NCI-H510A treated with DMSO at 0.1 percent for 48 hours (cell line): Measurements from ENCODE around the gene POLE.
"Not testable (repeated sequence)": the region's sequence is repeated elsewhere in the genome, so short reads cannot be mapped to it uniquely, and the experiment has no call there.

ENCODE experiments used
- DNase-seq: peaks from one replicate; lab custom pipeline; 2025; lab: John Stamatoyannopoulos, UW

The POLE gene

DNA sequence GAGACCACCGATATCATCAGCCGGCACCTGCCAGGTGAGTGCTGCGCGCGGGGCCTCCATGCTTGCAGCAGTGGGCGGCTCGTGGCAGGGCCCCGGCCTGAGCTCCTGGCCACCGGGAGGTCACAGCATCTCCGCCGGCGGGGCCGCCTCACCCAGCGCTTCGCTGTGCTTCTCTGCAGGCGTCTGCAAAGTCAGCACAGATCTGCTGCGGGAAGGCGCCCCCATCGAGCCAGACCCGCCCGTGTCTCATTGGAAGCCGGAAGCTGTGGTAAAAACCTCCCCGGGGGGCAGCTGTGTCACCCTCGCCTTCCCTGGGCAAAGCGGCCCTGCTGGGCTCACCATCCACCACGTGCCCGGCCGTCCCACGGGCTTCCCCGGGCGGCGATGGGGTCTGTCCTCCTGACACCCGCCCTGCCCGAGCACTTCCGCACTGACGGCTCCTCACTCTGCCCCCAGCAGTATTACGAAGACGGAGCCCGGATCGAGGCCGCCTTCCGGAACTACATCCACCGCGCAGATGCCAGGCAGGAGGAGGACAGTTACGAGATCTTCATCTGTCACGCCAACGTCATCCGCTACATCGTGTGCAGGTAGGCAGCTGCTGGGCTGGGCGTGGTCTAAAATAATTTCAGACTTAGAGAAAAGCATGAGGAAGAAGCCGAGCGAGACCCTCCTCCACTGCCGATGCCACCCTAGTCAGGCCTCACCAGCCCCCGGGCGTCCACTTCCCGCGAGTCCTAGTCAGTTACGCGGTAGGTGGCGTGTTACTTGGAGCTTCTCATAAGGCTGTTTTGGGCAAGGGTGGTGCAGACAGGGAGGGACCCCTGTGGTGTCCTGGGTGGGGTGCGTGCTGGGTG, 30.6 kb upstream of the POLE start:
- no peak for DNase-seq

DNA sequence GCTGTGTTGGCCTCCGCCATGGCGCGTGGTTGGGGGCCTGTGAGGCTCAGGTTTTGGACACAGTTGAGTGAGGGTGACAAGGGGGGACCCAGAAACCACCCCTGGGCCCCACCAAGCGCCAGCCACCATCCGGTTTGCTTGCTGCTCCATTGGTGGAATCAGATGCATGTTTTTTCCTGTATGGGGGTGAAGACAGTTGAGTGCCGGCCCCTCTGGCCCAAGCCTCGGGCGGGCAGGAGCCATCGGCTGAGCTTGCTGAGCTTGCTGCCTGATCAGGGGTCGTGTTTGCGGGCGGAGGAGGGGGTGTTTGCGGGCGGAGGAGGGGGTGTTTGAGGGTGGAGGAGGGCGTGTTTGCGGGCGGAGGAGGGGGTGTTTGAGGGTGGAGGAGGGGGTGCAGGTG, 29.9 kb upstream of the POLE start:
- no peak for DNase-seq

DNA sequence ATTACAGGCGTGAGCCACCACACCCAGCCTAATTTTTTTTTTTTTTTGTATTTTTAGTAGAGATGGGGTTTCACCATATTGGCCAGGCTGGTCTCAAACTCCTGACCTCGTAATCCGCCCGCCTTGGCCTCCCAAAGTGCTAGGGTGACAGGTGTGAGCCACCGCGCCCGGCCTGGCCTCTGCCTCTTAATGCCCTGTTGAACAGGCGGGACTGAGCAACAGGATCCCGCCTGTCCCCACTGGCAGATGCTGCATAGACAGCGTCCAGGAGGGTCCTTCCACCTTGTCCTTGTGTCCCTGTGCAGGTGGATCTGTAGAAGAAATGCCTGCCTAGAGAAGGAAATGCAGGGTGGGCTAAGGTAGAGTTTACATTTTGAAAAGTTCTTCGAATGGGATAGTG, 29.2 kb upstream of the POLE start:
- DNase-seq, result no peak

DNA sequence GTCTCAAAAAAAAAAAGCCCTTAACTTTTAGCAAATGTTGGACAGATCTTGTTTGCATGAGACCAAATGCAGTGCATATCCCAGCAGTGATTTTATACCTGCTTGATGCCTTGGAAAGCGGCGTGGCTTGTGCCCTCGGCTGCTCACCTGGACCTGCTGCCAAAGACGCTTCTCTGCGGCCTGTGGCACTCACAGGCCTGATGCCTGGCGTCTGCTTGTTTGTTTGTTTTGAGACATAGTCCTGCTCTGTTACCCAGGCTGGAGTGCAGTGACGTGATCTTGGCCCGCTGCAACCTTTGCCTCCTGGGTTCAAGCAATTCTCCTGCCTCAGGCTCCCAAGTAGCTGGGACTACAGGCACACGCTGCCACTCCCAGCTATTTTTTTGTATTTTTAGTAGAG, 28.7 kb upstream of the POLE start:
- DNase-seq, result no peak

DNA sequence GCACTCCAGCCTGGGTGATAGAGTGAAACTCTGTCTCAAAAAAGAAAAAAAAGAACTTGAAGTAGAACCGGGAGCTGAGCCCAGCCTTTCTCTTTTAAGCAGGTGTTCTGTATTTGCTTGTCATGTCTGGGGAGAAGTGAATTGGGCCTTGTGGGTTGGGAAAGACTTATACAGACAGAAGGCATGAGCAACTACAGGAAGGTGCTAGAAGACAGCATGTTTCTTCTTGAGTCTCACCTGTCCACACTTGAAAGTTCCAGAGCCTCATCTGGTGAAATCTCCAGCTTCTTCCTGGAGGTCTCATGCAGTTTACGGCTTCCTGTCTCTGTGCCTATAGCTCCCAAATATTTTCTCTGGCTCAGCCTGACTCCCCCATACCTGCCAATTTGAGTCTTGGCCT, 26.0 kb upstream of the POLE start:
- DNase-seq, result no peak

DNA sequence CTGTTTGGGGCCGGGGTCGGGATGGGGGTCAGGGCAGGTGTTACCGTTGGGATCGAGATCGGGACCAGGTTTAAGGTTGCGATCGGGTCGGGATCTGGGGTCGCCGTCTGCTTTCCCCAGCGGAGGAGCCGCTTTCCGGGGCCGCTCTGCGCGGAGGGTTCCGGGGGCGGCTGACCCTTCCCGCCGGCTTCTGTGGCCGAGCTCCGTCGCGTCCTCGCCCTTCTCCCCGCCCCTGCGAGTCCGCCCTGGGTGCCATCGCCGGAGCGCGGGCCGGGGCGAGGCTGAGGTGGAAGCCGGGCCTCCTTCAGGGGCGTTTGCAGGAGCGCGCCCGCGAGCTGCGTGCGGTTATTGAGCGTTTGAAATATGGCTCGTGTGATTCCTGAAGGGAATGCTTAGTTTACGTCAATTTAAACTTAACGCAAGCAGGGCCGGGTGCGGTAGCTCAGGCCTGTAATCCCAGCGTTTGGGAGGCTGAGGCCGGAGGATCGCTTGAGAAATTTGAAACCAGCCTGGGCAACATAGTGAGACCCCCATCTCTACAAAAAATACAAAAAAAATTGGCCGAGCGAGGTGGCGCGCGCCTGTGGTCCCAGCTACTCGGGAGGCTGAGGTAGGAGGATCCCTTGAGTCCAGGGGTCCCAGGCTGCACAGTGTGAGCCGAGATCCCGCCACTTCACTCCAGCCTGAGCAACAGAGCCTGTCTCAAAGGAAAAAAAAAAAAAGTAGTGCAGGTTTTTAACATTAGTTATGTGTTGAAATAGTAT, 24.1 kb upstream of the POLE start:
- no peak for DNase-seq

DNA sequence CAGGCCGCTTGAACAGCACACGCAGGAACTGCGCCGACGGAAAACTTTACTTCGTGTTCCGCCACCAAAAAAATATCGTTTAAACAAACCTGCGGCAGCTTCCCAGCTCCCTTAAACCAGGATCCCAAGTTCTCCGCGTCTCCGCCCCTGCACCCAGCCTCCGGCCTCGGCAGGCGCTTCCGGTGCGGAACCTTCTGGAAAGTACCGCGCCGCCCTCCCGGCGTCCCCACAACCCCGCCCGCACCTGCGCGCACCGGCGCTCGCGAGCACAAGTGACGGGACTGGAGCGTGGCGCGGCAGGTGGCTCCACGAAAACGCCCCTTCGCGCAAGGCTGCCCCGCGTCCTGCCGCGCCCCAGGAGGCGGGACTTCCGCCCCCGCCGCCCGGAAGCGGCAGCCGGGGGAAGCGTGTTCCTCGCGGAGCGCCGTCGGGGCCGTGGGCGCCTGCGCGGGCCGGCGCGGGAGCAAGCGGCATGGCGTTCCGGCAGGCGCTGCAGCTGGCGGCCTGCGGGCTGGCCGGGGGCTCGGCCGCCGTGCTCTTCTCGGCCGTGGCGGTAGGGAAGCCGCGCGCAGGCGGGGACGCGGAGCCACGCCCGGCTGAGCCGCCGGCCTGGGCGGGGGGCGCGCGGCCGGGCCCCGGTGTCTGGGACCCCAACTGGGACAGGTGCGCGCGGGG, 23.4 kb upstream of the POLE start, which contains the start of gene PGAM5:
TSS of gene PGAM5 (plus strand) at position 438 of the 675 bp plus-strand sequence. CDS start at position 473, 35 bp downstream.
- DNase-seq, result peak; percentile 80

DNA sequence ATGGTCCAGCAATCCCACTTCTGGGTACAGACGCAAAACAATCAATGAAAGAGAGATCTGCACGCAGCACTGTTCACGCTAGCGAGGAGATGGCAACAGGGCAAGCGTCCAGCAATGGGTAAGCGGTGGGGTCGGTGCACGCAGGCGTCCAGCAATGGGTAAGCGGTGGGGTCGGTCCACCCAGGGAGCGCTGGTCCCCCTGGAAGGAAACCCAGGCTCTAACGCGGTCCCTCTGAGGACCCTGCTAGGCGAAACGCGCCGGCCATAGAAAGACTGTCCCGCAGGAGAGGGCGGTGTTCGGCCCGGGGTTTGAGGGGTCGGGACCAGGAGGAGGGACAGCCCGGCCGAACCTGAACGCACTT, 22.9 kb upstream of the POLE start:
- no peak for DNase-seq

DNA sequence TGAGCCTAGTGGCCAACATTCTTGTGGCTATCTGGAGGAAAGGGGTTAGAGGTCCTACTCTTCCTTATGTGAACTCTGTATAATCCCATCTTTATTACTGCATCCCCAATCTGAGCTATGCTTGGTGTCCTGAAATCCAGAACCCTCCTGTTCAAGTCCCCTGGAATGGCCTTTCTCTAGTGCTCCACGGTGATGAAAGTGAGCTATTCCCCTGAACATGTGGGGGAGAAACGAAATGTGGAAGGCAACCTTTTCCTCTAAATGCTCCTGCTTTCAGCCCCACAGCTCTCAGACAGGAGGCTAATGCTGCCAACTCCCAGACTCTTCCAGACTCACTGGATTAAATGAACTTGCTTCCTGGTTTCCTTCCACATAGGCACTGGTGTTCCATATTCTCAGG, 21.0 kb upstream of the POLE start:
- no peak for DNase-seq

DNA sequence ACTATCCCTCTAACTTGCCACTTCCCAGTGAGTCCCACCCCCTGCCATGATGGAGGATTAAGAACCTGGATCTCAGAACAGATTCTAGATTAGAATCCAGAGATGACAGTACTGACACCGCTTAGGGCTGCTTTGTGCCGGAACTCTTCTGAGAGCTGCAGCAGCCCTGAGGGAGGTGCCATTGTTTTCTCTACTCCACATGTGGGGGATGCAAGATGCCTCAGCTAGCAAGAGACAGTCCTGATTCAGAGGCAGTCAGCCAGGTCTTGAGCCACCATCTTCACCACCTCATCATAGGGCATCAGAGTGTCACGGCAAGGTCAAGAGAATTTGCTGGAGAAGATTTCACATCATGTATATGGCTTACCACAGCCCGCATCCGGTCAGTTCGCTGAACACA, 20.1 kb upstream of the POLE start:
- no peak for DNase-seq

DNA sequence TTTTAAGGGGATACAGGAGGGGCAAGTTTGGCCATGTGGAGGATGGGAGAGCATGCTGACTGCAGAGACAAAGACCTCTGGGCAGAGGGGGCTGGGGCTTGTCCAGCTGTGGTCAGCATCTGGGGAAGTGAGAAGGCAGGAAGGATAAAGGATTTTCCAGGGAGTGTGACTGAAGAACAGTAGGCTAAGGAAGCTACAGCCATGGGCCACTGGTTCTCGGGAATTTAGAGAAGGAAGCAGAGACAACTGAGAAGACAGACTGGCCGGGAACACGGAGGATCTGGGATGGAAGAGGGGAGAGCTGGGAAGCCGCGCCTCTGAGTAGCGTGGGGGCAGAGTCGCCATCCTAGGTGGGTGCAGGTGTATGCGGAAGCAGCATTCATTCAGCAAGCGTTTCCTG, 16.5 kb upstream of the POLE start:
- DNase-seq, result no peak

DNA sequence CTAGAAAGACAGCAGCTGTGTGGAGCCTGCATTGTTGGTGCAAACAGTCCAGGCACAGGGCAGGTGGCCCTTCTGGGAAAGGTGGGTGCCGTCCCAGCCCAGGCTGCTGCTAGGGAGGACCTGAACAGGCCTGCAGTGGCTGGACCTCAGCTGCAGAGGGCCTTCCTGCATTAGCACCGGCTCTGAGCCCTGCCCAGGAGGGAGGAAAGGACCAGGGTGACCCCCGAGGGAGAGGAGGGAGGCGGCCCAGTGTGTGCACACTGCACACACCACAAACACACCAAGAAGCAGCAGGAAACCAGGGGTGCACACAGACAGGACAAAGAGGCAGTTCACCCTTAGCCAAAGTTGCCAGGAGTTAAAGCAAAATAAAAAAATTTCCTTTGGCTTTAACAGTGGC, 15.5 kb upstream of the POLE start:
- DNase-seq, result no peak

DNA sequence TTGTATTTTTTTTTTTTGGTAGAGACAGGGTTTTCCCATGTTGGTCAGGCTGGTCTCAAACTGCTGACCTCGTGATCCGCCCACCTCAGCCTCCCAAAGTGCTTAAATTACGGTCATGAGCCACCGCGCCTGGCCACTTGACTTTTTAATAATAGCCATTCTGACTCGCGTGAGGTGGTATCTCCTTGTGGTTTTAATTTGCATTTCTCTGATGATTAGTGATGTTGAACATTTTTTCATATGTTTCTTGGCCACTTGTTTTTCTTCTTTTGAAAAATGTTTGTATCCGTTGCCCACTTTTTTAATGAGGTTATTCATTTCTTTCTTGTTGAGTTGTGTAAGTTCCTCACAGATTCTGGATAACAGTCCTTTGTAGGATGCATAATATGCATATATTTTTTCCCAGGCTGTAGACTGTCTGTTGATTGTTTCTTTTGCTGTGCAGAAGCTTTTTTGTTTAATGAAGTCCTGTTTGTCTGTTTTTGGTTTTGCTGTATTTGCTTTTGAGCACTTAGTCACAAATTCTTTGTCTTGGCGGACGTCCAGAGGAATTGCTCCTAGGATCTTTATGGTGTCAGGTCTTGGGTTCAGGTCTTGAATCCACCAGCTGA, 13.2 kb upstream of the POLE start:
- no peak for DNase-seq

DNA sequence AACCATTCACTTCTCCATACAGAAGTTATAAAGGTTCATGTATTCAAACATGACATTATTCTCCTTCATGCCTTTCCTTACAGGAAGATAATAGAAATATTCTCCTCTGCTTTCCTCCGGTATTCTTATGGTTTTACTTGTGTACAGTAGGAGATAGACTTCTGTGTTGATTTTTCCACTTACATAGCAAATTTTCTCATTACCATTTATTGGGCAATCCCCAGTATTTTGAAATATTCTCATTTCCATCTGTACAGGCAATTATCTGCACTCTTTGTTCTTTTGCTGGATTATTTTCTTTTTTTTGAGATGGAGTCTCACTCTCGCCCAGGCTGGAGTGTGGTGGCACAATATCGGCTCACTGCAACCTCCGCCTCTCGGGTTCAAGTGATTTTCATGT, 11.2 kb upstream of the POLE start:
- no peak for DNase-seq

DNA sequence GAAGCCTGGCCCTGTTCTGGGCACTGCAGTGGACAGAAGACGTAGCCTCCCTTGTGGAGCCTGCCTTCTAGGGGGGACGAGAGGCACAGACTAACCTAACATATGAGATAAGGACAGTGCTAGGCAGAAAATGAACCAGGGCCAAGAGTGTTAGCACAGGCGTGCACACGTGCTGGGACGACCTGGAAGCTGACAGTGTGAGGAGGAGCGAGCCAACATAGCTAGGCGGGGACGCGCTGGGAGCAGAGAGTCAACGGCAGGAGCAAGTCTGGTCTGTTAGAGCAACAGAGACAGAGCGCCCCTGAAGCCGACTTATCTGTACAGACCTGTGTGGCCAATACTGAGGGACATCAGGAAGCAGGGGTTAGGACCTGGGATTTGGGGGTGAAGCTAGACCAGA, 8.3 kb upstream of the POLE start:
- DNase-seq, result no peak

DNA sequence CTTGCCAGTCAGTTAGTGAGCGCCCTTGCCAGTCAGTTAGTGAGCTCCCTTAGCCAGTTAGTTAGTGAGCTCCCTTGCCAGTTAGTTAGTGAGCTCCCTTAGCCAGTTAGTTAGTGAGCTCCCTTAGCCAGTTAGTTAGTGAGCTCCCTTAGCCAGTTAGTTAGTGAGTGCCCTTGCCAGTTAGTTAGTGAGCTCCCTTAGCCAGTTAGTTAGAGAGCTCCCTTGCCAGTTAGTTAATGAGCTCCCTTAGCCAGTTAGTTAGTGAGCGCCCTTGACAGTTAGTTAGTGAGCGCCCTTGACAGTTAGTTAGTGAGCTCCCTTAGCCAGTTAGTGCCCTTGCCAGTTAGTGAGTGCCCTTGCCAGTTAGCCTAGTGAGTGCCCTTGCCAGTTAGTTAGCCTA, 7.7 kb upstream of the POLE start:
- not testable (repeated sequence) for DNase-seq

DNA sequence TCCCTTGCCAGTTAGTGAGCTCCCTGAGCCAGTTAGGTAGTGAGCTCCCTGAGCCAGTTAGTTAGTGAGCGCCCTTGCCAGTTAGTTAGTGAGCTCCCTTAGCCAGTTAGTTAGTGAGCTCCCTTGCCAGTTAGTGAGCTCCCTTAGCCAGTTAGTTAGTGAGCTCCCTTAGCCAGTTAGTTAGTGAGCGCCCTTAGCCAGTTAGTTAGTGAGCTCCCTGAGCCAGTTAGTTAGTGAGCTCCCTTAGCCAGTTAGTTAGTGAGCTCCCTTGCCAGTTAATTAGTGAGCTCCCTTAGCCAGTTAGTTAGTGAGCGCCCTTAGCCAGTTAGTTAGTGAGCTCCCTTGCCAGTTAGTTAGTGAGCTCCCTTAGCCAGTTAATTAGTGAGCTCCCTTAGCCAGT, 4.9 kb upstream of the POLE start:
- DNase-seq, result not testable (repeated sequence)

DNA sequence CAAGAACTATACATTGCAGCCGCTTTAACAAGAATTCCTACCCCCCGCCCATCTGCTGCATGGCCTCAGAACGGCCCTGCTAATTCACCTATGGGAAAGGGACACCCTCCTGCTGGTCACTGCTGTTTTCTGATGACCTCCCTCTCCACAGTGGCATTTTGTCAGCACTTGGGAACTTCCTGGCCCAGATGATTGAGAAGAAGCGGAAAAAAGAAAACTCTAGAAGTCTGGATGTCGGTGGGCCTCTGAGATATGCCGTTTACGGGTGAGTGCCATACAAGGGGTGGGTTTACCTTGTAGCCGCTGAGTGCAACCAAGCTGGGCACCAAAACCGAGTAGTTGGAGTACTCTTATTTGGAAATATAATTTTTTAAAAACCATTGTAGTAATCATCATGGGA, 3.0 kb upstream of the POLE start:
- no peak for DNase-seq

DNA sequence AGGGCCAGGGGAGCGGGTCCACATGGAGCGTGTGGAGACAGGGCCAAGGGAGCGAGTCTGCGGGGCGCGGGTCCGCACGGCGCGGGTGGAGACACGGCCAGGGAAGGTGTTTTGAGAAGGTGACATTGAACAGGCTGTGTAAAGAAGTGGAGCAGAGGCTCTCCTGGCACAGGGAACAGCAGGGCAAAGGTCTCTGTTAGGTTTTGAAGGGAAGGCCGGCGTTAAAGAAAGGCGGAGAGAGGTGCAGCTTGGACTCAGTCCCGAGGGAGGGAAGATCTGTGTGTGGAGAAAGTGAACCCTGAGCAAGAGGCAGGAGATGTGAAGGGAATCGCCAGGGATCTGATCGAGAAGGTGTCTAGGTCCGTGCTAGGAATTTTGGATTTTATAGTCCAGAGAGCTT, 2.1 kb upstream of the POLE start:
- DNase-seq, result no peak

DNA sequence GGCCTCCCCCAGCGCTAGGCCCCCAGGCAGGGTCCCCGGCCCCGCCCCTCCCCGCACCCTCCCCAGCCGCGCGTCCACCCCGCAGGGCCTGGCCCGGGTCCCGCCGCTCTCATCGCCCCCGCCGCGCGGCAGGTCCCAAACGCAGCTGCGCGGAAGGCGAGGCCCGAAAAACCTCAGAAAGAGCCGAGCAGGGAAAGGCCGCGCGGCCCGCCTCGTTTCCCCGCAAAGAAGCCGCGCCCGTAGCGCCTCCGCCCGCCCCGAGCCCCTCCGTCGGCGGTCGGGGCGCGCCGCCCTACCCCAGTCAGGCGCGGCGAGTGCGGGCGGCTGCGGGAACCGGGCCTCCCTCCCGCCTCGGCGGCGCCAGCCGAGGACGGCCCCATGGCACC, 324 bp downstream of the POLE start:
- DNase-seq, result no peak

DNA sequence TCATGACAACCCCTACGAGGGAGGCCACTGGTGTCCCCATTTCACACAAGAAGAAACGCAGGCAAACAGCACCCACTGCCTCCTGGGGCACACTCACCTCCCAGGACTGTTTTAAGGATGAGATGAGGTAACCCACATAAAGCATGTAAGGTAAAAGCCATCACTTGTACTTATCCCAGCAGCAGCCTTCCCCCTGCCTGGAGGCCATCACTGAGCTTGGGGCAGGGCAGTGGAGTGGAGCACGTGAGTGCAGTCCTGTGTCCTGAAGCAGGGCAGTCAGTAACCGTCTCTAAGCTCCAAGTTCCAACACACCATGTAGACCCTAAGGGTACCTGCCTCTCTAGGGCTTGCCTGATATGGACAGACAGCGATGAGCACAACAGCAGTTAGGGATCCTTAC, 1.7 kb downstream of the POLE start:
- DNase-seq, result no peak

DNA sequence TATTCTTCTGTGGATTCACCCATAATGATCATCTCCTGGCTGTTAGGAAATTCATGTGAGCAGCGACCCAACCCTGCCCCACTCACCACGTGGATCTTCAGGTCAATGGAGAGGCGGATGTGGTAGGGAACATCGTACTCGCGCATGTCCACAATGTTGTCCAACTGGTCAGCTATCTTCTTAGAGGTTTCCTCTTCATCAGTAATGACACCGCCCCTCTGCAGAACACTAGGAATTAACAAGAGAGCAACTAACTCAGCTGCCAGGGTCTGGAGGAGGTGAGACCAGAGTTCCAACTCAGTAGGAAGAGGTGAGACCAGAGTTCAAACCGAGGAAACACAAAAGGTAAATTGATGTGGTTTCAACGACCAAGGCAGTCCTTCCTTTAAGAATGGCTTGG, 9.7 kb downstream of the POLE start:
- no peak for DNase-seq
